NT2/D1 (cell line): ENCODE data around the gene DYNLT4.
A peak's percentile ranks its signal among the peaks of the same experiment; 100 is the strongest.

ENCODE experiments used
- DNase-seq: peaks from one replicate; pipeline ENCODE4 v3.0.0-alpha.2; 2011; ENCODE audit warnings: low read depth, low spot score
- H3K27me3 ChIP-seq: 2 replicates; pipeline ENCODE4 v1.6.0; 2011; ENCODE audit warnings: mild to moderate bottlenecking; ENCODE audit not compliant: insufficient read length, insufficient read depth
- H3K36me3 ChIP-seq: 2 replicates; pipeline ENCODE4 v1.6.1; 2011; ENCODE audit warnings: mild to moderate bottlenecking, low read length, mixed read lengths; ENCODE audit not compliant: insufficient read depth, insufficient read length
- H3K4me1 ChIP-seq: 2 replicates; pipeline ENCODE4 v1.5.1; 2011; ENCODE audit not compliant: insufficient read depth, insufficient read length
- H3K4me3 ChIP-seq: 2 replicates; pipeline ENCODE4 v1.5.1; 2011; ENCODE audit warnings: low read depth; ENCODE audit not compliant: insufficient read length
- H3K9ac ChIP-seq: 2 replicates; pipeline ENCODE4 v1.6.0; 2011; ENCODE audit warnings: low read depth; ENCODE audit not compliant: insufficient read length
- H3K9me3 ChIP-seq: 2 replicates; pipeline ENCODE4 v1.5.1; 2011; ENCODE audit warnings: mild to moderate bottlenecking, low read length; ENCODE audit not compliant: insufficient read depth
- SUZ12 ChIP-seq: IDR thresholded peaks from 2 replicates; pipeline ENCODE4 v1.6.1; 2011; ENCODE audit not compliant: insufficient read length, insufficient read depth; ENCODE audit errors: extremely low read depth
- YY1 ChIP-seq: IDR thresholded peaks from 2 replicates; pipeline ENCODE4 v1.6.1; 2011; ENCODE audit not compliant: insufficient read length, insufficient read depth
- ZNF274 ChIP-seq: IDR thresholded peaks from 2 replicates; pipeline ENCODE4 v1.6.1; 2011; ENCODE audit warnings: mild to moderate bottlenecking, low read depth, low read length

The DYNLT4 gene

GRCh38 chr1:44788120-44788860, 18.9 kb downstream of the DYNLT4 start, which contains the start of gene BEST4:
TSS of gene BEST4 (minus strand) at chr1:44788170. CDS start at chr1:44787705, 465 bp downstream.
- no peak within 1 kb of the TSS for H3K9ac ChIP-seq
- TF ChIP-seq ZNF274, result no peak
- no peak for TF ChIP-seq SUZ12
- no peak for TF ChIP-seq YY1
- DNase-seq, result no peak
- H3K4me1 ChIP-seq, result peaks cover 31% of the 10 kb centered on the region
- no peaks in the 10 kb centered on the region for H3K36me3 ChIP-seq
- H3K27me3 ChIP-seq, result peaks cover 27% of the 10 kb centered on the region
- H3K9me3 ChIP-seq, result no peaks in the 10 kb centered on the region
- no peak within 1 kb of the TSS for H3K4me3 ChIP-seq

DNA sequence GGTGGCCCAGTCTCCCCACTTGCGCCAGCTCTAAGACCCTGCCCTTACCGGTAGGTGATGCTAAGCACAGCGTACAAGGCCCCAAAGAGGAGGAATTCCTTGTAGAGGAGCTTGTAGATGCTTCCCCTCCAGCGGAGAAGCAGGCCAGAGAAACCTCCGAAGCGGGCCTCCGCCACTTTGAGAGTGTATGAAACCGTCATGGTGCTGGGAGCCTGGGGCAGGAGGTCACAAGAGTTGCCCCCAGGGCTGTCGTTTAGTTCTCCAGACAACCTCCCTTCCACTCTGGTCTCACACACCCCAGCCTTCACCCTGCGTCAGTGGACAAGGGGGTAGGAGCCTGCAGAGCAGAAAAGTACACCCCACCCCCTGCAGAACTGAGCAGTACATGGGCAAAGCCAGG, 19.6 kb downstream of the DYNLT4 start:
- Histone ChIP-seq H3K9me3 (no peaks in the 10 kb centered on the region), H3K4me3 (no peak overlapping the region), H3K27me3 (peaks cover 27% of the 10 kb centered on the region), H3K36me3 (no peaks in the 10 kb centered on the region), H3K9ac (no peak overlapping the region), H3K4me1 (peaks cover 26% of the 10 kb centered on the region)
- TF ChIP-seq ZNF274, result no peak
- no peak for TF ChIP-seq YY1
- TF ChIP-seq SUZ12, result no peak
- no peak for DNase-seq

GRCh38 chr1:44786841-44787426, 20.2 kb downstream of the DYNLT4 start:
- peak overlapping the region; percentile 83 for H3K9ac ChIP-seq
- DNase-seq, result no peak
- TF ChIP-seq YY1, result no peak
- H3K4me3 ChIP-seq, result peak overlapping the region; percentile 48
- H3K36me3 ChIP-seq, result peaks cover 3% of the 10 kb centered on the region
- peaks cover 27% of the 10 kb centered on the region for H3K27me3 ChIP-seq
- peaks cover 26% of the 10 kb centered on the region for H3K4me1 ChIP-seq
- H3K9me3 ChIP-seq, result no peaks in the 10 kb centered on the region

DNA sequence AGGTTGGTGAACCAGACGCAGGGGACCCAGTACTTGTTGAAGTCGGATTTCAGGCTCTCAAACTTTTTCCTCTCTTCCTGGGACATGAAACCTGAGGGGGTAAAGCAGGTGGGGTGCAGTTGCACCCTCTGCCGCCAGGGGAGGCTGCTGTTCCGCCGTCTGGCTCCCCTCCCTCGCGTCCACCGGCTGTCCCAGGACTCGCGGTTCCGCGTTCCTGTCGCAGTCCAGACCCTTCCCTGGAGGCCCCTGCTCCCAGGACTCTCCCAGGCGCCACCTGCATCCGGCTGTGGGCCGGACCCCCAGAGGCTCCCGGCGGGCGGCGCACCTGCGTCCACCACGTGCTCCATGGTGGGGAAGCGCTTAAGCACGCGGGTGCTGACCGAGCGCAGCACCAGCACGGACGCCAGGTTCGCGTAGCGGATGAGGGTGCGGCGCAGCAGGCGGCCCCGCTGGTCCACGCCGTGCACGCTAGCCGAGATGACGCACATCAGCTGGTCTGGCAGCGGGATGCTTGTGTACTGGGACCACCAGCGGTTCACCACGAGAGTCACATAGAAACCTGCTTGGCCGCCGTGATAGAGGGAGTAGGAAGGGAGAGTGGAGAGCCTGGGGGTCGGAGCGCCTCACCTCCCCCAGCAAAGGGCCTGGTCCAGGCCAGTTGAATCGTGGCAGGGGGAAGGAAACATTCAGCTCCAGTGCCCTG, 20.9 kb downstream of the DYNLT4 start:
- no peaks in the 10 kb centered on the region for H3K9me3 ChIP-seq
- peak overlapping the region; percentile 48 for H3K4me3 ChIP-seq
- peak; percentile 83 for DNase-seq
- H3K9ac ChIP-seq, result peak overlapping the region; percentile 83
- H3K36me3 ChIP-seq, result peaks cover 8% of the 10 kb centered on the region
- no peak for TF ChIP-seq YY1
- no peak for TF ChIP-seq SUZ12
- no peak for TF ChIP-seq ZNF274
- H3K27me3 ChIP-seq, result peaks cover 27% of the 10 kb centered on the region
- H3K4me1 ChIP-seq, result peaks cover 23% of the 10 kb centered on the region

GRCh38 chr1:44785501-44786137, 21.5 kb downstream of the DYNLT4 start:
- DNase-seq, result no peak
- Histone ChIP-seq H3K9ac (peak overlapping the region; percentile 83), H3K27me3 (peaks cover 27% of the 10 kb centered on the region), H3K9me3 (no peaks in the 10 kb centered on the region), H3K4me3 (peak overlapping the region; percentile 48), H3K4me1 (peaks cover 20% of the 10 kb centered on the region), H3K36me3 (peaks cover 15% of the 10 kb centered on the region)
- TF ChIP-seq YY1 (no peak), SUZ12 (no peak), ZNF274 (no peak)

DNA sequence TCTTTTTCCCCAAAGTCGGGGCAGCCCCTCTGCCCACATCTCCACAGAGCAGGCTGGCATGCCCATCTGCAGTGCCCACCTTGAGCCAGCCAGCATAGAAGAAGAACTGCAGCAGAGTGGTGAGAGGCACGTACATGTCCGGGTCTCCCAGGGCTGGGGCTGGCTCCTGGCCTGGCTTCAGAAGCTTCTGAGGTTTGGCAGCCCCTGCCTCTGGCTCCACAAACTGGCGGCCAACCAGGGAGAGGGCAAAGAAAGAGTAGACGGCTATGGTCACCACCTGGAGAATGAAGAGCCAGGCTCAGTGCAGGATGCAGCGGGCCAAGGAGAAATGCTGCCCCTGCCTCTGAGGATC, 22.1 kb downstream of the DYNLT4 start:
- DNase-seq, result no peak
- no peak overlapping the region for H3K4me3 ChIP-seq
- peaks cover 21% of the 10 kb centered on the region for H3K36me3 ChIP-seq
- peaks cover 20% of the 10 kb centered on the region for H3K4me1 ChIP-seq
- H3K9ac ChIP-seq, result peak overlapping the region; percentile 92
- no peak for TF ChIP-seq ZNF274
- TF ChIP-seq YY1, result no peak
- no peak for TF ChIP-seq SUZ12
- no peaks in the 10 kb centered on the region for H3K9me3 ChIP-seq
- peaks cover 27% of the 10 kb centered on the region for H3K27me3 ChIP-seq
